Transverse colon (tissue), 4 donors: ENCODE results near the gene RMND5A.

Experiments used
- CTCF ChIP-seq, 5 experiments: fragments of 200-600 bp in 3 of 5; fragments of 450-650 bp in 2 of 5; sonication (generic) in 3 of 5; IDR thresholded peaks; 1 replicate in 2 of 5; 2 replicates in 3 of 5; pipeline ENCODE4 v1.5.1; 2016 to 2017; ENCODE audit warnings: antibody characterized with exemption in 5 of 5, inconsistent platforms in 3 of 5, mild to moderate bottlenecking in 2 of 5, moderate library complexity in 1 of 5
- EP300 ChIP-seq: sonication (generic); formaldehyde crosslinking; IDR thresholded peaks from one replicate; pipeline ENCODE4 v1.6.1; 2017; ENCODE audit warnings: antibody characterized with exemption, low read depth
- POLR2A ChIP-seq: fragments of 450-650 bp; IDR thresholded peaks from one replicate; pipeline ENCODE4 v1.6.1; 2016; ENCODE audit warnings: antibody characterized with exemption, mild to moderate bottlenecking, moderate library complexity
- POLR2AphosphoS5 ChIP-seq, 3 donors: sonication (generic); formaldehyde crosslinking; IDR thresholded peaks; one replicate each; pipeline ENCODE4 v1.6.1; 2016; ENCODE audit warnings: antibody characterized with exemption in 3 of 3

- no peak for TF ChIP-seq CTCF (IDR thresholded peaks at IDR 0.05)
- no peak for TF ChIP-seq POLR2AphosphoS5 (IDR thresholded peaks at IDR 0.05)
- TF ChIP-seq POLR2A, result no peak
- TF ChIP-seq EP300, result no peak
These were observed 19.4 kb upstream of the RMND5A start for GRCh38 chr2:86700690-86701089.
